Activated CD4-positive, alpha-beta T cell treated with anti-CD3 and anti-CD28 coated beads, Interleukin-2, Interleukin-6, amounts not matched to agents 100 ng/mL and 50 ng/mL, durations not matched to agents 16 hours and 8 hours (primary cell): ENCODE measurements around the gene ESRRA.
"Not testable (repeated sequence)": the region's sequence is repeated elsewhere in the genome, so short reads cannot be mapped to it uniquely, and the experiment has no call there.

ENCODE experiments used
- DNase-seq: peaks from one replicate; pipeline ENCODE4 v3.0.0-alpha.2; 2020

ESRRA gene

GRCh38 chr11:64292460-64293254 lies 12.7 kb upstream of the ESRRA start:
- DNase-seq, result no peak

DNA sequence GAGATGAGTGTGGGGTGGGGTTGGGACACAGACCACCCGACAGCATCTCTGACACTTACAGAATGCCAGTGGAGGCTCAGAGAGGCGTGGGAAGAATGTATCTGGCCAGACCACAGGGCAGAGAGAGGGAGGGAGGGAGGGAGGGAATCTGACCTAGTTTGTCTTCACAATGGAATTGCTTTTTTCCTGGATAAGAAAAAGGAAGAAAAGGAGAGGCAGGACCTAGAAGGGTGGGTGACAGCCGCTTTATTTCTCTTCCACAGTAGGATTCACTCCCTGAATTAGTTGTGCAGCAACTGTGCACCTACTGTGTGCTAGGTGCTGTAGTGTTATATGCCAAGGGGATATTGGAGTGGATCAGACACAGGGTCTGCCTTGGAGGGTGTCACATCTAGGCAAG lies 10.6 kb upstream of the ESRRA start:
- no peak for DNase-seq

GRCh38 chr11:64295760-64296159 lies 9.6 kb upstream of the ESRRA start:
- no peak for DNase-seq

GRCh38 chr11:64296236-64296635 lies 9.1 kb upstream of the ESRRA start:
- DNase-seq, result no peak

DNA sequence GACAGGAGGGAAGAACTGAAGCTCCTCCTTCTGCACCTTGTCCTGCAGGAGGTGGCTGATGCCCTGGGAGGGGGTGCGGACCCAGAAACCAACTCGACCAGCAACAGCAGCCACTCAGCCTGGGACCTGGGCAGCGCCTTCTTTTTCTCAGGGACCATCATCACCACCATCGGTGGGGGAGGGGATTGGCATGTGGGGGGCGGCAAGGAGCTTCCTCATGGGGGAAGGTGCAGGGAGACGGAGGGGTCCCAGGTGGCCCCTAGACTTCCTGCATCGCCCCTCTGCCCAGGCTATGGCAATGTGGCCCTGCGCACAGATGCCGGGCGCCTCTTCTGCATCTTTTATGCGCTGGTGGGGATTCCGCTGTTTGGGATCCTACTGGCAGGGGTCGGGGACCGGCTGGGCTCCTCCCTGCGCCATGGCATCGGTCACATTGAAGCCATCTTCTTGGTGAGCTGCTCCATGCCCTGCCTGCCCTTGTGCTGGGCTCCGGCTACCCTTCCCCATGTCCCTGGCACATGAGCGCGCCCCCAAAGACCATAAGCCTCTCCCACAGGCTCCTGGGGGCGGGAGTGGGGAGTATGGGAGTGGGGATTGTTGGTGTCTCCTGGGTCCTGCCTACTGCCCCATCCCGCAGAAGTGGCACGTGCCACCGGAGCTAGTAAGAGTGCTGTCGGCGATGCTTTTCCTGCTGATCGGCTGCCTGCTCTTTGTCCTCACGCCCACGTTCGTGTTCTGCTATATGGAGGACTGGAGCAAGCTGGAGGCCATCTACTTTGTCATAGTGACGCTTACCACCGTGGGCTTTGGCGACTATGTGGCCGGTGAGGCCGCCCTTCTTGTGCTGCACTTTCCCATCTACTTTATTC lies 8.3 kb upstream of the ESRRA start:
- no peak for DNase-seq

DNA sequence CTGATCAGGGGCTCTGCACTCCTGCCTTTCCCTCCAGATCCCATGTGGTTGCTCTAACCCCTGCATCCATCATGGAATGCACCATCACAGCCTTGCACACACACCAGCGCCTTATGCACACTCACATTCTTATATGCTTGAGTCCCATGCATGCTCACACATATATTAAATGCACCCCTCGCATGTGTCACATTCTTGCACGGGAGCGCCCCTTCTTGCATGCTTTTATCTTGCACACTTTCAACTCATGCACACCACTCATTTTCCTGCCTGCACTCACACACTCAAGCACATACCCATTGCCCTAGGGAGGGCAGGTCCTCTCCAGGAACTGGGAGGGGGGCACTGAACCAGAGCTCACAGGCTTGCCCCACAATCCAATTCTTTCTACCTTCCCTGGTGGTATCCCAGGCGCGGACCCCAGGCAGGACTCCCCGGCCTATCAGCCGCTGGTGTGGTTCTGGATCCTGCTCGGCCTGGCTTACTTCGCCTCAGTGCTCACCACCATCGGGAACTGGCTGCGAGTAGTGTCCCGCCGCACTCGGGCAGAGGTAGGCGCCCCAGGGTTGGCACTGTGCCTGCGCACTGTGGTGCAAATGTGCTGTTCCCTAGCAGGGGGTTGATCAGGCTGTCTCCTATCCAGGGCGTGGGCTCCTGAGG lies 7.5 kb upstream of the ESRRA start:
- no peak for DNase-seq

DNA sequence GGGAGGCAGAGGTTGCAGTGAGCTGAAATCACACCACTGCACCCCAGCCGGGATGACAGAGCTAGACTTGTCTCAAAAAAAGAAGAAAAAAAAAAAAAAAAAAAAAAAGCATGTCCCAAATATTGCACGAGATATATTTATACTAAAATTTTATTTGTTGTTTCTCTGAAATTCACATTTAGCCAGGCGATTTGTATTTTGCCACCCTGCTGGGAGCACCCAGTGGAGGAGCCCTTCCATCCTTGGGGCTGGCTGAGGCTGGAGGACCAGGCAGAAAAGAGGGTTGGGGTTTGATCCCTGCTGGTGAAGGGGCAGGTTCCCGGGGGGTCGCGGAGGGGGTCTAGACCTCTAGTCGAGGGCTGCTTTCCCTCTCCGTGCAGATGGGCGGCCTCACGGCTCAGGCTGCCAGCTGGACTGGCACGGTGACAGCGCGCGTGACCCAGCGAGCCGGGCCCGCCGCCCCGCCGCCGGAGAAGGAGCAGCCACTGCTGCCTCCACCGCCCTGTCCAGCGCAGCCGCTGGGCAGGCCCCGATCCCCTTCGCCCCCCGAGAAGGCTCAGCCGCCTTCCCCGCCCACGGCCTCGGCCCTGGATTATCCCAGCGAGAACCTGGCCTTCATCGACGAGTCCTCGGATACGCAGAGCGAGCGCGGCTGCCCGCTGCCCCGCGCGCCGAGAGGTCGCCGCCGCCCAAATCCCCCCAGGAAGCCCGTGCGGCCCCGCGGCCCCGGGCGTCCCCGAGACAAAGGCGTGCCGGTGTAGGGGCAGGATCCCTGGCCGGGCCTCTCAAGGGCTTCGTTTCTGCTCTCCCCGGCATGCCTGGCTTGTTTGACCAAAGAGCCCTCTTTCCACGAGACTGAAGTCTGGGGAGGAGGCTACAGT lies 6.1 kb upstream of the ESRRA start:
- no peak for DNase-seq

- no peak for DNase-seq
Observed at GRCh38 chr11:64299847-64300648, 5.3 kb upstream of the ESRRA start, which contains the start of gene CATSPERZ. CATSPERZ (plus strand) TSS chr11:64300358; CDS start chr11:64300411, 53 bp downstream.

DNA sequence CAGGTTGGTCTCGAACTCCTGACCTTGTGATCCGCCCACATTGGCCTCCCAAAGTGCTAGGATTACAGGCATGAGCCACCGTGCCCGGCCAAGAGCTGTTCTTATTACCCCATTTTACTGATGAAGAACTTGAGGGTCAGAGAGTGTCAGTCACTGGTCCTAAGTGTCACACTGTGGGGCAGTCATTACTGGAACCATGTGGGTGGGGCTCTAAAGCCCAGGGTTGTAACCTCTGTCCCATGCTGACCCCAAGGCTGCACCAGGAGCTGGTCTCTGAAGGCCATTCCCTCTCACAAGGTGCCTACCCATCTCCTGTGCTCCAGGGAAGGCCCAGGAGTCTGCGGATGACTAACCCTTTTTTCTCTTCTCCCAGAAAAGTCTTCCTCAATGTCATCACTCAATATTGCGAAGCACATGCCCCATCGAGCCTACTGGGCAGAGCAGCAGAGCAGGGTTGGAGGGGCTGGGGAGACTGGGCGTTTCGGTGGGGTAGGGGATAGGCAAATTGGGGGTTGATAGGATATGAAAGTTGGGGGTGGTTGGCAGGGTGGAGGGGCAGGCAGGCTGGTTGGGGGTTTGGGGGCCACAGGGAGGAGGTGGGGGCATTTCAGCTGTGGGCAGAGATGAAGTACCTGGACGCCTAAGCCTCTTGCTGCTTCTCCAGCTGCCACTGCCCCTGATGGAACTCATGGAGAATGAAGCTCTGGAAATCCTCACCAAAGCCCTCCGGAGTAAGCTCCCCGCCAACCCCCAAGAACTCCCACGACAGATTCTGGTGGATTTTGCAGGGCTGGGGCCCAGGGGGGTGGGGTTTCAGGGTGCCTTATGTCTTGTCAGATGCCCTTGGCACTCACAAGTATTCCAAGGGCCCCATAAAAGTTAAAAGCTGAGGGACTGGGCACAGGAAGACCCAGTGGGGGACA lies 2.0 kb upstream of the ESRRA start:
- no peak for DNase-seq

DNA sequence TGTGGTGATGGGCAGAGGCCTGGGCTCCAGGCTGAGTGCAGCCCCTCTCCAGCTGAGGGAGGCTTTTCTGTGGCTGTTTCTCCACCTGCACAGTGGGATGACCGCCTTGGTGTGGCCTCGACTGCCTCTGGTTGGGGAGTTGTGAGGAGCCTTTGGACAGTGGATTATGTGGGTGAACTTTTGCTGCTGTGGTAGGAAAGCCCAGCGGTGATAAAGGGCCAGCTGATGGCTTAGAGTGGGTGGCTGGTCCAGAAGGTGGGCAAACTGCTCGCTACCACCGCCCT lies 1.4 kb upstream of the ESRRA start:
- DNase-seq, result no peak

DNA sequence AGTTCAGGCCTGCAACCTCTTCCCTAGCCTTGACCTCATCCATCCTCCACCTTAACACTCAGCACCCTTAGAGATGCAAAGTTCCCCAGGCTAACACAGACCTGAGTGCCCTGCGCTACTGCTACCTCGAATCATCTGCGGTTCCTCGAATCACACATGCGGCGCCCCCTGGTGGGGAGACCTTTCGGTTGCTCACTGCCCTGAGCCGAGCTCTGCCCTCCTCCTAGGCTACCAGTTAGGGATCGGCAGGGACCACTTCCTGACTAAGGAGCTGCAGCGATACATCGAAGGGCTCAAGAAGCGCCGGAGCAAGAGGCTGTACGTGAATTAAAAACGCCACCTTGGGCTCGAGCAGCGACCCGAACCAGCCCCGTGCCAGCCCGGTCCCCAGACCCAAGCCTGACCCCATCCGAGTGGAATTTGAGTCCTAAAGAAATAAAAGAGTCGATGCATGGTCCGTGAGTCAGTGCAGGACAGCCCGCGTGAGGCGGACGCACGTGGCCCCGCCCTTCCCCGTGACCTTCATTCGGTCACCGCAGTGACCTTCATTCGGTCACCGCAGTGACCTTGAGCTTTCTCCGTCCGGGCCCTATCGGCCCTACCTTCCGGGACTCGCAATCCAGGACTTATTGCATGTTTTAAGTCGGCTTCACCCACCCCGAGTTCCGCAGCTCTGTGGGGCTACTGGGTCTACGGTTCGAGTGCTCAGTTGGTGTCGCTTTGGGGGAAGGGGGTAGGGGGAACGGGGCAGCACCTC lies 830 bp upstream of the ESRRA start:
- peak; percentile 96 for DNase-seq

DNA sequence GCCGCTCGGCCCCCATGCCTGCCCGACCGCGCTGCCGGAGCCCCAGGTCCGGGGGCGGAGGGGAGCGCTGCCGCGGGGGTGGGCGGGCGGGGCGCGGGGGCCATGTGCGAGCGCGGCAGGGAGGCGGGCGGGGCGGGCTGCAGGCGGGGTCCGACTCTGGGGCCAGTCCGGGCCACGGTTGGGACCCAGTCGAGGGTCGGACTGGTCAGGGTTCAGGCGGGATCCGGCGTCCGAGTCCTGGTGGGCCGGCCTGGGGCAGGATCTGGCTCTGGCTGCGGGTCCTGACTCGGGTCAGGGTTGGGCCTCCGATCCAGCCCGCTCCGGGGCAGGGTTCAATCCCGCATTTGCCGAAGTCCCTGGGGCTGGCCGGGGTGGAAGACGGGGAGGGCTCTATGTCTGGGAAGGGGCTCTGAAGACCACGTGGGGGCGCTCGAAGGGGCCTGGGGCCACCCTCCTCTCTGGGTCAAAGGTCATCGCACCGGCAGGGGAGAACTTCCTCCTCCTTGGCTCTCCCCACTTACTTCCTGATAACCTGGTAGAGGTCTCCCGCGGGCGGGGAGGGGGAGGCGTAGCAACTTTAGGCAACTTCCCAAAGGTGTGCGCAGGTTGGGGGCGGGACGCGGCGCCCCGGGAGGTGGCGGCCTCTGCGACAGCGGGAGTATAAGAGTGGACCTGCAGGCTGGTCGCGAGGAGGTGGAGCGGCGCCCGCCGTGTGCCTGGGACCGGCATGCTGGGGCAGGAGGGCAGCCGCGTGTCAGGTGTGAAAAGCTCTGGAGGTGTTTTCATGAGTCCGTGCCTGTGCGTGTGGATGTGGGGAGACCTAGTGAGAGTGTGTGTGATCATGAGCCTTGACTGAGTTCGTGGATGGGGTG lies 603 bp downstream of the ESRRA start:
- DNase-seq, result peak; percentile 88

- DNase-seq, result no peak
Observed at GRCh38 chr11:64306563-64306875, 1.2 kb downstream of the ESRRA start.

DNA sequence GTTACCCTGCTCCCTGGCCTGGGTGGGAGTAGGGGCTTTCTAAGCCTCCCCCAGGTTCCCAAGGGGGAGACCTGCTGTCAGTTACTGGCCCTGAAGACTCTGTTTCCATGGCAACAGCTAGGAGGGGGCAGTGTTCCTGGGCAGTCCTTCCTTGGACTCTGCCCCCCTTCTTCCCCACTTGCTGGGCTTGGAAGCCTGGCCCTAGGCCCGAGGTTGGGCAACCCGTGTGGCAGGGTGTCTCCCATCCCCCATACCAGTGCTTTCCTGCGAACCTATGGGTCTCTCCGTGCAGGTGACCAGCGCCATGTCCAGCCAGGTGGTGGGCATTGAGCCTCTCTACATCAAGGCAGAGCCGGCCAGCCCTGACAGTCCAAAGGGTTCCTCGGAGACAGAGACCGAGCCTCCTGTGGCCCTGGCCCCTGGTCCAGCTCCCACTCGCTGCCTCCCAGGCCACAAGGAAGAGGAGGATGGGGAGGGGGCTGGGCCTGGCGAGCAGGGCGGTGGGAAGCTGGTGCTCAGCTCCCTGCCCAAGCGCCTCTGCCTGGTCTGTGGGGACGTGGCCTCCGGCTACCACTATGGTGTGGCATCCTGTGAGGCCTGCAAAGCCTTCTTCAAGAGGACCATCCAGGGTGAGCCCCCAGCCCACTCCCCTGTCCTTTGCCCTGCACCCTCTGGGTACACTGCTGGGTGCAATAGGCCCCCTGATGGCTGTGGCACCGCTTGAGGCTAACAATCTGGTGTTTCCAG lies 1.7 kb downstream of the ESRRA start:
- DNase-seq, result no peak

DNA sequence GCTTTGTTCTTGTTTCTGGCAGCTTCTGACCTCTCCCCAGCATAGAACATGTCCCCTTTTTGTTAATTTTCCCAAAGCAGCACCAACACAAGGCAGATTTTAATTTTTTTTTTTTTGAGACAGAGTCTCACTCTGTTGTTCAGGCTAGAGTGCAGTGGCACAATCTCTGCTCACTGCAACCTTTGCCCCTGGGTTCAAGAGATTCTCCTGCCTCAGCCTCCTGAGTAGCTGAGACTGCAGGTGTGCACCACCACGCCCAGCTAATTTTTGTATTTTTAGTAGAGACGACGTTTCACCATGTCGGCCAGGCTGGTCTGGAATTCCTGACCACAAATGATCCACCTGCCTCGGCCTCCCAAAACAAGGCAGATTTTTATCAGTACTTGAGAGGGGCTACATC lies 2.5 kb downstream of the ESRRA start:
- DNase-seq, result not testable (repeated sequence)

- DNase-seq, result no peak
Observed at GRCh38 chr11:64312947-64313346, 7.6 kb downstream of the ESRRA start.

GRCh38 chr11:64313491-64314145 lies 8.3 kb downstream of the ESRRA start:
- no peak for DNase-seq
